ENCODE data around the gene MINDY3.

DNA sequence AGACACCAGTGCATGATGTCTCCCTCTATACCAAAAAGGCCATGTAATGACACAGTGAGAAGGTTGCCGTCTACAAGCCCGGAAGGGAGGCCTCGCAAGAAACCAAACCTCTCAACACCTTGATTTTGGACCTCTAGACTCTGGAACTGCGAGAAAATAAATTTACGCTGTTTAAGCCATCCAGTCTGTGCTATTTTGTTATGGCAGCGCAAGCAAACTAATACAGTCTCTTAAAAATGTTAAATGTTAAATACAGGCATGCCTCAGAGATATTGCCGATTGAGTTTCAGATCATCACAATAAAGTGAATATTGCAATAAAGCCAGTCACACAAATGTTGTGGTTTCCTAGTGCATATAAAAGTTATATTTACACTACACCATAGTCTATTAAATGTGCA is 5.0 kb upstream of the MINDY3 start:
- TF ChIP-seq, protein P1, sequence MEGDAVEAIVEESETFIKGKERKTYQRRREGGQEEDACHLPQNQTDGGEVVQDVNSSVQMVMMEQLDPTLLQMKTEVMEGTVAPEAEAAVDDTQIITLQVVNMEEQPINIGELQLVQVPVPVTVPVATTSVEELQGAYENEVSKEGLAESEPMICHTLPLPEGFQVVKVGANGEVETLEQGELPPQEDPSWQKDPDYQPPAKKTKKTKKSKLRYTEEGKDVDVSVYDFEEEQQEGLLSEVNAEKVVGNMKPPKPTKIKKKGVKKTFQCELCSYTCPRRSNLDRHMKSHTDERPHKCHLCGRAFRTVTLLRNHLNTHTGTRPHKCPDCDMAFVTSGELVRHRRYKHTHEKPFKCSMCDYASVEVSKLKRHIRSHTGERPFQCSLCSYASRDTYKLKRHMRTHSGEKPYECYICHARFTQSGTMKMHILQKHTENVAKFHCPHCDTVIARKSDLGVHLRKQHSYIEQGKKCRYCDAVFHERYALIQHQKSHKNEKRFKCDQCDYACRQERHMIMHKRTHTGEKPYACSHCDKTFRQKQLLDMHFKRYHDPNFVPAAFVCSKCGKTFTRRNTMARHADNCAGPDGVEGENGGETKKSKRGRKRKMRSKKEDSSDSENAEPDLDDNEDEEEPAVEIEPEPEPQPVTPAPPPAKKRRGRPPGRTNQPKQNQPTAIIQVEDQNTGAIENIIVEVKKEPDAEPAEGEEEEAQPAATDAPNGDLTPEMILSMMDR (IDR thresholded peaks at IDR 0.05; ENCODE audit: low read depth, low read length, poor library complexity, severe bottlenecking), result no peak
- TF ChIP-seq EZH2phosphoT487 (IDR thresholded peaks at IDR 0.05; ENCODE audit: borderline replicate concordance, low read length), result no peak

Measured in DOHH2 (cell line).